Natural killer cell (primary cell): ENCODE measurements around the gene CST7. TPM values are rescaled to one million over a fixed set of nuclear protein-coding genes. Genes with fewer than 3 reads are reported as not detected.

Experiments used
- ATAC-seq, 3 donors: fragments of 150-1000 bp in 2 of 3; fragments of 200-7000 bp in 1 of 3; cut with Tn5 transposase; 1 replicate in 1 of 3; 2 replicates in 2 of 3; pipeline ENCODE4 v1.10.0; 2021; ENCODE audit warnings: mild to moderate bottlenecking in 2 of 3, moderate library complexity in 2 of 3
- DNase-seq, 2 donors: peaks; one replicate each; pipeline versions ENCODE4 v3.0.0 to v3.0.0-alpha.2; 2013 to 2021; ENCODE audit warnings: mixed read lengths in 1 of 2
- H3K27ac ChIP-seq: one replicate; pipeline ENCODE4 v1.5.1; 2013; ENCODE audit warnings: mild to moderate bottlenecking, low read length
- H3K27me3 ChIP-seq: one replicate; pipeline ENCODE4 v1.6.1; 2013; ENCODE audit warnings: low read length; ENCODE audit not compliant: control insufficient read depth, insufficient read depth
- H3K36me3 ChIP-seq: one replicate; pipeline ENCODE4 v1.6.1; 2013; ENCODE audit warnings: low read length; ENCODE audit not compliant: control insufficient read depth, insufficient read depth
- H3K4me1 ChIP-seq: one replicate; pipeline ENCODE4 v1.6.1; 2013; ENCODE audit warnings: low read length; ENCODE audit not compliant: control insufficient read depth, insufficient read depth
- H3K4me3 ChIP-seq: one replicate; pipeline ENCODE4 v1.5.1; 2013; ENCODE audit warnings: low read length
- H3K9me3 ChIP-seq: one replicate; pipeline ENCODE4 v1.6.1; 2013; ENCODE audit warnings: low read length; ENCODE audit not compliant: control insufficient read depth, insufficient read depth
- H3K27ac Mint-ChIP-seq, 2 donors: one replicate each; pipeline ENCODE4 v1.8.0; 2022; ENCODE audit warnings: mild to moderate bottlenecking in 2 of 2, mixed read lengths in 2 of 2, moderate library complexity in 1 of 2
- H3K27me3 Mint-ChIP-seq, 2 donors: one replicate each; pipeline ENCODE4 v1.8.0; 2022; ENCODE audit warnings: low read depth in 2 of 2, mixed read lengths in 2 of 2
- H3K36me3 Mint-ChIP-seq: one replicate; pipeline ENCODE4 v1.8.0; 2022; ENCODE audit warnings: mixed read lengths
- H3K4me1 Mint-ChIP-seq, 2 donors: one replicate each; pipeline ENCODE4 v1.8.0; 2022; ENCODE audit warnings: mixed read lengths in 2 of 2
- H3K4me3 Mint-ChIP-seq: one replicate; pipeline ENCODE4 v1.8.0; 2022; ENCODE audit warnings: mild to moderate bottlenecking, moderate library complexity, mixed read lengths
- H3K9me3 Mint-ChIP-seq, 2 donors: one replicate each; pipeline ENCODE4 v1.8.0; 2022; ENCODE audit warnings: mixed read lengths in 2 of 2
- CTCF ChIP-seq: fragments of 200-600 bp; IDR thresholded peaks from one replicate; pipeline ENCODE4 v1.8.0; 2022; ENCODE audit warnings: antibody characterized with exemption
- WGBS: methylation state at CpG from one replicate; pipeline ENCODE4 v1.1.7; 2013; ENCODE audit warnings: missing lambda C conversion rate; ENCODE audit not compliant: insufficient coverage; 5-methylcytosine and 5-hydroxymethylcytosine counted together
- intact Hi-C: fragments of 100-400 bp; cut with micrococcal nuclease; formaldehyde crosslinking; loops from one replicate; pipeline ENCODE4 v1.14.2; 2022
- total RNA-seq, 4 donors: library from RNA; stranded (reverse); fragments of 120-200 nt in 1 of 4; gene quantifications; one replicate each; pipeline versions ENCODE4 v1.2.3 to v1.2.4, GENCODE V29; 2013 to 2022

Gene CST7
- total RNA-seq, 3 donors from 2014 or later (not counting 1 experiment from before 2014, with no cell fraction given), result 590 to 700 (median 619) TPM

- intact Hi-C loops, result loop anchor here (1.0 to 2.0 kb wide), 6 partner anchors 31 to 255 kb away; partner anchors contain the start of gene CST7
- H3K27me3 Mint-ChIP-seq, result no peaks in the 10 kb centered on the region
- ATAC-seq (peak; percentile 80 to 94 (median 86)), DNase-seq (peak; percentile 99)
- no peaks in the 10 kb centered on the region for H3K36me3 Mint-ChIP-seq
- WGBS, result under 1% methylated on average over 69 of the region's 69 CpGs
- H3K36me3 ChIP-seq, result no peaks in the 10 kb centered on the region
- peak within 1 kb of the TSS; percentile 83 for H3K4me3 Mint-ChIP-seq
- no peak for TF ChIP-seq CTCF
- no peaks in the 10 kb centered on the region for H3K9me3 ChIP-seq
- H3K9me3 Mint-ChIP-seq, result no peaks in the 10 kb centered on the region
- no peaks in the 10 kb centered on the region for H3K27me3 ChIP-seq
- peak within 1 kb of the TSS; percentile 95 for H3K4me3 ChIP-seq
- H3K4me1 Mint-ChIP-seq, result peaks cover 56 to 60% of the 10 kb centered on the region in 2 donors
- H3K4me1 ChIP-seq, result peaks cover 40% of the 10 kb centered on the region
- peak within 1 kb of the TSS; percentile 98 for H3K27ac ChIP-seq
- H3K27ac Mint-ChIP-seq, result peak within 1 kb of the TSS; percentile 93 to 94
Observed at GRCh38 chr20:24992487-24993205, 43.6 kb downstream of the CST7 start, which contains the start of gene APMAP. APMAP (minus strand) TSS chr20:24992751; CDS start chr20:24992688, 63 bp downstream.

- intact Hi-C loops, result loop anchor here (2.0 kb wide), 1 partner anchor 203 kb away; no protein-coding TSS in a partner anchor
- Mint-ChIP-seq H3K4me3 (peak overlapping the region; percentile 83), H3K27ac (peak overlapping the region; percentile 93 to 94), H3K9me3 (no peaks in the 10 kb centered on the region), H3K4me1 (peaks cover 47 to 51% of the 10 kb centered on the region in 2 donors), H3K27me3 (no peaks in the 10 kb centered on the region), H3K36me3 (no peaks in the 10 kb centered on the region)
- no peak for TF ChIP-seq CTCF
- H3K4me1 ChIP-seq, result peaks cover 31% of the 10 kb centered on the region
- no peaks in the 10 kb centered on the region for H3K9me3 ChIP-seq
- H3K36me3 ChIP-seq, result no peaks in the 10 kb centered on the region
- ATAC-seq (no peak), DNase-seq (peak in 1 of 2 donors; percentile 23)
- peak overlapping the region; percentile 98 for H3K27ac ChIP-seq
- 76% methylated on average over 8 of the region's 9 CpGs for WGBS
- H3K4me3 ChIP-seq, result peak overlapping the region; percentile 95
- H3K27me3 ChIP-seq, result no peaks in the 10 kb centered on the region
Observed at GRCh38 chr20:24993337-24994185, 44.5 kb downstream of the CST7 start.

GRCh38 chr20:24994186-24994465, 45.1 kb downstream of the CST7 start:
- Histone ChIP-seq H3K27me3 (no peaks in the 10 kb centered on the region), H3K36me3 (no peaks in the 10 kb centered on the region), H3K9me3 (no peaks in the 10 kb centered on the region), H3K4me1 (peaks cover 25% of the 10 kb centered on the region), H3K4me3 (no peak overlapping the region), H3K27ac (no peak overlapping the region)
- Mint-ChIP-seq H3K9me3 (no peaks in the 10 kb centered on the region), H3K36me3 (no peaks in the 10 kb centered on the region), H3K4me1 (peaks cover 42 to 45% of the 10 kb centered on the region in 2 donors), H3K27me3 (no peaks in the 10 kb centered on the region), H3K4me3 (peak overlapping the region; percentile 5), H3K27ac (peak overlapping the region; percentile 93 to 94)
- WGBS, result 92% methylated on average over 1 of the region's 1 CpG
- ATAC-seq, result no peak
- DNase-seq, result peak in 1 of 2 donors; percentile 11
- TF ChIP-seq CTCF, result no peak
- intact Hi-C loops, result no loop called here
